CD8-positive, alpha-beta memory T cell (primary cell): ENCODE results near the gene SLC12A6. TPM values are rescaled to one million over a fixed set of nuclear protein-coding genes. Genes with fewer than 3 reads are reported as not detected.

Source experiments
- CTCF ChIA-PET: fragments of 350-600 bp; sonication (Branson Sonifier 250); formaldehyde crosslinking; loops from one replicate; lab custom pipeline; 2021; ENCODE audit warnings: antibody characterized with exemption; lab: Charles Lee
- POLR2A ChIA-PET: fragments of 350-600 bp; sonication (Branson Sonifier 250); formaldehyde crosslinking; loops from one replicate; lab custom pipeline; 2021; ENCODE audit warnings: antibody characterized with exemption; lab: Charles Lee
- DNase-seq, 5 donors: peaks; one replicate each; pipeline versions ENCODE4 v3.0.0 to v3.0.0-alpha.2; 2020 to 2022; ENCODE audit warnings: mixed read lengths in 1 of 5
- H3K27ac ChIP-seq: one replicate; pipeline ENCODE4 v1.7.0; 2013; ENCODE audit warnings: low read depth, mild to moderate bottlenecking, low read length, moderate library complexity
- H3K27me3 ChIP-seq: 2 replicates; pipeline ENCODE4 v1.7.0; 2013; ENCODE audit warnings: low read length, mild to moderate bottlenecking; ENCODE audit not compliant: insufficient read depth, poor library complexity, severe bottlenecking
- H3K36me3 ChIP-seq: 2 replicates; pipeline ENCODE4 v1.7.0; 2013; ENCODE audit warnings: mild to moderate bottlenecking, low read length, moderate library complexity; ENCODE audit not compliant: insufficient read depth
- H3K4me1 ChIP-seq: 2 replicates; pipeline ENCODE4 v1.7.0; 2013; ENCODE audit warnings: mild to moderate bottlenecking, low read length, moderate library complexity; ENCODE audit not compliant: insufficient read depth
- H3K4me3 ChIP-seq: 2 replicates; pipeline ENCODE4 v1.7.0; 2013; ENCODE audit warnings: mild to moderate bottlenecking, low read length
- H3K9me3 ChIP-seq: 2 replicates; pipeline ENCODE4 v1.7.0; 2013; ENCODE audit warnings: mild to moderate bottlenecking, low read length
- H3K27ac Mint-ChIP-seq, 8 donors: one replicate each; pipeline ENCODE4 v1.8.0; 2020 to 2021; ENCODE audit warnings: mixed read lengths in 8 of 8, mild to moderate bottlenecking in 6 of 8, inconsistent platforms in 3 of 8, moderate library complexity in 3 of 8
- H3K27me3 Mint-ChIP-seq, 2 donors: one replicate each; pipeline ENCODE4 v1.8.0; 2020 to 2021; ENCODE audit warnings: mixed read lengths in 2 of 2, mild to moderate bottlenecking in 1 of 2, moderate library complexity in 1 of 2
- H3K36me3 Mint-ChIP-seq, 3 donors: one replicate each; pipeline ENCODE4 v1.8.0; 2020 to 2021; ENCODE audit warnings: mixed read lengths in 3 of 3, inconsistent platforms in 1 of 3, mild to moderate bottlenecking in 1 of 3
- H3K4me1 Mint-ChIP-seq, 3 donors: one replicate each; pipeline ENCODE4 v1.8.0; 2020 to 2021; ENCODE audit warnings: mixed read lengths in 3 of 3, inconsistent platforms in 1 of 3, mild to moderate bottlenecking in 1 of 3
- H3K4me3 Mint-ChIP-seq, 7 donors: one replicate each; pipeline ENCODE4 v1.8.0; 2020 to 2021; ENCODE audit warnings: mixed read lengths in 7 of 7, mild to moderate bottlenecking in 6 of 7, moderate library complexity in 4 of 7, inconsistent platforms in 2 of 7
- H3K9me3 Mint-ChIP-seq, 5 donors: one replicate each; pipeline ENCODE4 v1.8.0; 2020 to 2022; ENCODE audit warnings: mixed read lengths in 5 of 5, mild to moderate bottlenecking in 3 of 5, moderate library complexity in 2 of 5, inconsistent platforms in 1 of 5
- polyA plus RNA-seq: library from polyadenylated mRNA; unstranded; fragments of 300-500 nt; fragmentation: Illumina TruSeq; gene quantifications from one replicate; pipeline ENCODE4 v1.2.3, GENCODE V29; 2021
- total RNA-seq, 2 experiments: library from RNA; stranded (reverse); gene quantifications; one replicate each; pipeline ENCODE4 v1.2.3, GENCODE V29; 2021

Gene SLC12A6
- total and polyA plus RNA-seq, 3 experiments from 2014 or later, result 7.1 to 20.6 (median 19.2) TPM

DNA sequence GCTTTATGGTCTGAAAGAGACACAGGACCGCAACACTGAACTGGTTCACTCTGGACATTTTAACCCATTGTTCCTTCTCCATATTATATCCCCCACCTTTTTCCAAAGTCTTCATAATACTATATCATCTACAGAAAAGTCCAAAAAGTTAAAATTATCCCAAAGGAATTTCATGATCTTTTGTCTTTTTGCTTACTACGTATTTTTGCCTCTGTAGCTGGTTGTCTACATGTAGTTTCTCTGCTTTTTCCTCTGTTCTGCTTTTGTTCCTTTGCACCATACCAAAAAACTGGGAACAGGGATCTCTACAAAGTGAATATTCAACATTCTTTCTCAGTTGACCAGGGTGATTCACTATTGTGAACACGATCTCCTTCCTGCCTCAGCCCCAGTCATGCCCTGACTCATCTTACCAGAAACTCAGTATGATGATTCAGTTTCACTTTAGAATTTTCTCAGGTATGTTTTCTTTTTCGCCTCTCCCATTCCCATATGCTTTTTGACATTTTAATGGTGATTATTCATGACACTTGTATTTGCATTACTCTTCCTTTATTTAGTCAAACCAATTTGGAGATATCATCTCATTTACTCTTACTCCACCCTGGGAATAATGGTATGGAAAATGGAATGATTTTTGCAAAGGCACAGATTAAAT, 98.3 kb downstream of the SLC12A6 start:
- POLR2A ChIA-PET, result no interaction called here
- no peak for DNase-seq

DNA sequence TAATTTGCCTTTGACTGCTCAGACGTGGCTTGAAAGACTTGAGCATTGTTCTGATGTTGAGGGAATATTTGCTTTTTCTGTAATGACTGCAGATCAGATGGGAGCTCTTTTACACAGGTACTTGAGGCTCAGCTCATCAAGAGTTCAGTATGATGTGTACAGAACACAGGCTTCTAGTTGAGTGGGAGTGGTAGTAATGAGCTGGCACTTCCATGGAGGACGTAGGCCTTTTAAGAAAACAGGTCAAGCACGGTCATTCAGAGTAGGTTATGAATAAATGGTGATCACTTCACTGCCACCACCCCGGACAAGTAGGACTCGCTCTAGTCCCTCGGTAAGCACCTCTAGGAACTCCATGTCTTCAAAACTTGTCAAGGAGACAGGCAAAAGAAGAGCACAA, 104.0 kb downstream of the SLC12A6 start:
- H3K36me3 ChIP-seq, result peaks cover 18% of the 10 kb centered on the region
- H3K9me3 ChIP-seq, result no peaks in the 10 kb centered on the region
- Mint-ChIP-seq H3K36me3 (peaks cover 4 to 81% (median 23%) of the 10 kb centered on the region in 3 donors), H3K4me1 (no peaks in the 10 kb centered on the region), H3K4me3 (no peak overlapping the region), H3K27ac (peak overlapping the region in 5 of 8 donors; percentile 13 to 82 (median 44)), H3K9me3 (no peaks in the 10 kb centered on the region), H3K27me3 (no peaks in the 10 kb centered on the region)
- ChIA-PET CTCF (interaction anchor here (1.2 to 2.0 kb wide), 4 partner anchors 8 to 134 kb away, joined by 3 to 19 read pairs (median 5); partner anchors contain the start of genes EMC4, LPCAT4, NOP10 and NUTM1), POLR2A (no interaction called here)
- H3K27me3 ChIP-seq, result no peaks in the 10 kb centered on the region
- H3K4me3 ChIP-seq, result no peak overlapping the region
- DNase-seq, result no peak
- no peak overlapping the region for H3K27ac ChIP-seq
- H3K4me1 ChIP-seq, result no peaks in the 10 kb centered on the region

More for the DNA sequence above, 98.3 kb downstream of the SLC12A6 start:
- Histone ChIP-seq H3K27ac (no peak overlapping the region), H3K4me1 (no peaks in the 10 kb centered on the region), H3K4me3 (no peak overlapping the region), H3K27me3 (no peaks in the 10 kb centered on the region), H3K9me3 (no peaks in the 10 kb centered on the region), H3K36me3 (peaks cover 25% of the 10 kb centered on the region)
- H3K36me3 Mint-ChIP-seq, result peaks cover 4 to 81% (median 25%) of the 10 kb centered on the region in 3 donors
- H3K27ac Mint-ChIP-seq, result peak overlapping the region in 2 of 8 donors; percentile 25 to 67
- H3K4me3 Mint-ChIP-seq, result no peak overlapping the region
- CTCF ChIA-PET, result interaction anchor here (1.8 to 4.4 kb wide), 2 partner anchors 104 to 128 kb away, joined by 4 to 59 read pairs; partner anchors contain the start of genes LPCAT4, NOP10 and NUTM1
- peaks cover 0 to 2% (median 0%) of the 10 kb centered on the region in 3 donors for H3K4me1 Mint-ChIP-seq
- H3K9me3 Mint-ChIP-seq, result no peaks in the 10 kb centered on the region
- no peaks in the 10 kb centered on the region for H3K27me3 Mint-ChIP-seq

DNA sequence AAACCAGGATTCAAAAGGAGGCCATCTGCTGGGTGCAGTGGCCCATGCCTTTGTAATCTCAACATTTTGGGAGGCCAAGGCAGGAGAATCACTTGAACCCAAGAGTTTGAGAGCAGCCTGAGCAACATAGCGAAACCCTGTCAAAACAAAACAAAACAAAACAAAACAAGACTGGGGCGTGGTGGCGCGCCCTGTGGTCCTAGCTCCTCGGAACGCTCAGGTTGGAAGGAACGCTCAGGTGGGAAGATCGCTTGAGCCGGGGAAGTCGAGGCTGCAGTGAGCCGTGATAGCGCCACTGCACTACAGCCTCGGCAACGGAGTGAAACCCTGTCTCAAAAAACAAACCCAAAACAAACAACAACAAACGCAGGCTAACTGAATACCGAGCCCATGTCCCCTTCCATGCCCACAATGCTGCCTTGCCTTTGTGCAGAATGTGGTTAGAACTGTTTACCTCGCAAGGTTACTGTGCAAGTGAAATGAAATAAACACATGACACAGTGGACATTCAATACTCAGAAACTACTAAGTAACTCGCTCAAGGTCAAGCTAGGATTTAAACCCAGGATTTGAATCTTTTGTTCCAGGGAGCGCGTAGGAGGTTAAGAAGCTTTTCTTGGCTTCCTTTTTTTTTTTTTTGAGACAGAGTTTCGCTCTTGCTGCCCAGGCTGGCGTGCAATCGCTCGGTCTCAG, 113.5 kb downstream of the SLC12A6 start:
- CTCF ChIA-PET, result interaction anchor here (1.0 to 3.2 kb wide), 4 partner anchors 13 to 143 kb away, joined by 4 to 25 read pairs (median 4); partner anchors contain the start of genes EMC7, KATNBL1, LPCAT4 and PGBD4
- Mint-ChIP-seq H3K4me1 (peaks cover 25 to 39% (median 29%) of the 10 kb centered on the region in 3 donors), H3K9me3 (peaks cover 0 to 3% (median 0%) of the 10 kb centered on the region in 5 donors), H3K4me3 (peak overlapping the region; percentile 91 to 99 (median 95)), H3K36me3 (peaks cover 0 to 29% (median 6%) of the 10 kb centered on the region in 3 donors), H3K27me3 (peaks cover 4 to 9% of the 10 kb centered on the region in 2 donors), H3K27ac (peak overlapping the region; percentile 81 to 99 (median 98))
- POLR2A ChIA-PET, result interaction anchor here (0.6 to 2.4 kb wide), 3 partner anchors 14 to 765 kb away, joined by 4 to 13 read pairs (median 6); partner anchors contain the start of genes EMC7, KATNBL1 and PGBD4
- Histone ChIP-seq H3K27ac (peak overlapping the region; percentile 90), H3K9me3 (no peaks in the 10 kb centered on the region), H3K4me1 (peaks cover 18% of the 10 kb centered on the region), H3K36me3 (peaks cover 8% of the 10 kb centered on the region), H3K4me3 (peak overlapping the region; percentile 97), H3K27me3 (no peaks in the 10 kb centered on the region)
- no peak for DNase-seq

DNA sequence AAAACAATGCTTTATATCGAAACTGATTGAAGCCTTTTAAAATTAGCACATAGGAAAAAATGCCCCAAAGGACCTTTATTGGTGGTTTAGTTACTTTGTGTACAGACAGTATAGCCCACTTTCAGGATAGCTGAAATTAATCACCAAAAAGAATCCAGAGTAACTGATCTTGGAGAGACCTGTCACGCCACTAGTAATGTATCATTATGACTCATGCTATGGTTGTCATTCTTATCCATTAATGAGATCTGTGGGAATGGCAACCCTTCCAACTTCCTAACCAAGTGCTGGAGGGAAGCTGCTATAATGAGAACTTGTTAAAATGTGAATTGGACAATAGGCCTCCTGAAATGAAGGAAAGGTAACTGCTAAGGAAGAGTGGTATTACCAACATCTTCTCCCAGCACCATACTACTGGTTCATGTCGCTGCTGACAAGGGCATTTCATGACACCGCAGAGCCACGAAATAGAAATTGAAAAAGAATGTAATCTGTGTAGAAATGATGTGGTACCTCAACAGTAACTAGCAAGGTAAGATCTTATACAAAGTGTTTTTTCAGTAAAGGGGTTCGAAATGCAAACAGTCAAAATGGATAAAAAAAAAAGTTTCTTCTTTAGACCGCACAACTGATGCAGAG, 119.9 kb downstream of the SLC12A6 start:
- H3K4me3 Mint-ChIP-seq, result no peak overlapping the region
- no peaks in the 10 kb centered on the region for H3K36me3 Mint-ChIP-seq
- H3K27ac ChIP-seq, result no peak overlapping the region
- ChIA-PET POLR2A (no interaction called here), CTCF (interaction anchor here (0.9 to 1.1 kb wide), 2 partner anchors 8 to 149 kb away, joined by 3 to 4 read pairs; partner anchors contain the start of genes KATNBL1 and LPCAT4)
- no peak overlapping the region for H3K27ac Mint-ChIP-seq
- H3K36me3 ChIP-seq, result no peaks in the 10 kb centered on the region
- no peak for DNase-seq
- no peaks in the 10 kb centered on the region for H3K9me3 ChIP-seq
- H3K27me3 ChIP-seq, result no peaks in the 10 kb centered on the region
- no peaks in the 10 kb centered on the region for H3K4me1 ChIP-seq
- no peaks in the 10 kb centered on the region for H3K4me1 Mint-ChIP-seq
- H3K4me3 ChIP-seq, result no peak overlapping the region
- peaks cover 0 to 4% of the 10 kb centered on the region in 2 donors for H3K27me3 Mint-ChIP-seq
- H3K9me3 Mint-ChIP-seq, result no peaks in the 10 kb centered on the region

DNA sequence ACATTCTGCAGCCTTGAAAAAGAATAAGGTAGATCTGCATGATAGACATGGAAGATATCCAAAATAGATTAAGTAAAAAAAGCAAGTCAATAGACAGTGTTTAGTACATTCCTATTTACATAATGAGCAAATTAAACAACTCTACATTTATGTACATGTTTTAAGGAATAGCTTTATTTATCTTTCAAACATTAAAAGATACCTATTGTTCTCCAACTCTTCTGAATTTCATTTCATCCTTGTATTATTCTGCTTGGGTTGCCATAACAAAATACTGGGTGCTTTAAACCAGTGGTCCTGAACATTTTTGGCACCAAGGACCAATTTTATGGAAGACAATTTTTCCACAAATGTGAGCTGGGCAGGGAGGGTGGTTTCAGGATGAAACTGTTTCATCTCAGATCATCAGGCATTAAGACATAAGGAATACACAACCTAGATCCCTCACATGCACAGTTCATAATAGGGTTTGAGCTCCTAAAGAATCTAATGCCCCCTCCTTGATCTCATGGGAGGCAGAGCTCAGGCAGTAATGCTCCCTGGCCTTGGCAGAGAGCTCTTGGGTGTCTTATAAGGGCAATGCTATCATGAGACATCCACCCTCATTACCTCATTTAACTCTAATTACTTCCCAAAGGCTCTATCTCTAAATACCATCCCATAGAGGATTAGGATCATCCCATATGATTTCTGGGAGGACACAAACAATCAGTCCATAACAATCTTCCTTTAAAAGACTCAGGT, 120.9 kb downstream of the SLC12A6 start:
- Mint-ChIP-seq H3K36me3 (no peaks in the 10 kb centered on the region), H3K4me3 (no peak overlapping the region), H3K9me3 (no peaks in the 10 kb centered on the region), H3K4me1 (no peaks in the 10 kb centered on the region), H3K27me3 (peaks cover 0 to 4% of the 10 kb centered on the region in 2 donors), H3K27ac (no peak overlapping the region)
- CTCF ChIA-PET, result interaction anchor here (0.9 kb wide), 1 partner anchor 150 kb away, joined by 3 read pairs; the partner anchor contains the start of gene LPCAT4
- Histone ChIP-seq H3K27ac (no peak overlapping the region), H3K4me1 (no peaks in the 10 kb centered on the region), H3K27me3 (no peaks in the 10 kb centered on the region), H3K36me3 (no peaks in the 10 kb centered on the region), H3K4me3 (no peak overlapping the region), H3K9me3 (no peaks in the 10 kb centered on the region)
- DNase-seq, result no peak
- POLR2A ChIA-PET, result no interaction called here

DNA sequence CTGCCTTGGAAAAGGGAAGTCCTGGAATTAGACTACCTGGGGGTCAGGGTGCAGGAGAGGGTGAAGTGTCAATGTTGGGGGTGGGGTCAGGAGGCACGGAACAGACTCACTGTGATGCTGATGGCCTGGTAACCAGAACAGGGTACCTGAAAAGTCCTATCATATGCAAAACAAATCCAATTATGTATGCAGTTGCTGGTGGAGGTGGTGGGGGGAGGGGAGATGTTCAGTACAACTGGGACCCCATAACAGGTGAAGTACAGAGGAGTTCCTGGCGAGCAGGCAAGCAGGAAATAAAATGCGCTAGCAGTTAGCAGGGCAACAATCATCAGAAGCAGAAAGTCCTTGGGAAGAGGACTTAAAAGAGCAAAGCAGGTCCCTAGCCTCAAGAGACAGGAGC, 123.4 kb downstream of the SLC12A6 start:
- Mint-ChIP-seq H3K9me3 (no peaks in the 10 kb centered on the region), H3K4me1 (peaks cover 5 to 8% (median 7%) of the 10 kb centered on the region in 3 donors), H3K36me3 (peaks cover 0 to 3% (median 0%) of the 10 kb centered on the region in 3 donors), H3K27me3 (peaks cover 0 to 4% of the 10 kb centered on the region in 2 donors), H3K27ac (no peak overlapping the region), H3K4me3 (no peak overlapping the region)
- peaks cover 3% of the 10 kb centered on the region for H3K4me1 ChIP-seq
- no peaks in the 10 kb centered on the region for H3K36me3 ChIP-seq
- no peaks in the 10 kb centered on the region for H3K9me3 ChIP-seq
- no peak for DNase-seq
- H3K27ac ChIP-seq, result no peak overlapping the region
- H3K27me3 ChIP-seq, result no peaks in the 10 kb centered on the region
- ChIA-PET CTCF (no interaction called here), POLR2A (no interaction called here)
- H3K4me3 ChIP-seq, result no peak overlapping the region

DNA sequence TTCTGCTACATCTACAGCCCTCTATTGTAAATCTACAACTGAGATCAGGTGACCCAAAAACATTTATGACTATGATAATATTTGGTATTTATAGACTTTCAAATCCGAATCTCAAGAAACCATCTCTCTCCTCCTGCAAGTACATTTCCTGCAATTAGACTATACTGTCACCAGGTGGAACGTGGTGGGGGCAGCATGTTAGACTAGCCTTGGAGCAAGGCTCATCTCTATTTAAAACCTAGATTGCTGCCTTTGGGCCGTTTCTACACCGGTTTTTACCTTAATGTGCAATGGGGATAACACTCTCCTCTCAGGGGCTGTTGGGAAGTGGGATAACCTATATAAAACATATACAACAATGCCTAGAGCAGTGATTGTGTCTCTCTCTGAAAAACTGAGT, 123.9 kb downstream of the SLC12A6 start:
- Mint-ChIP-seq H3K27ac (no peak overlapping the region), H3K4me3 (no peak overlapping the region), H3K36me3 (peaks cover 0 to 3% (median 0%) of the 10 kb centered on the region in 3 donors), H3K27me3 (peaks cover 0 to 4% of the 10 kb centered on the region in 2 donors), H3K4me1 (peaks cover 9 to 13% (median 11%) of the 10 kb centered on the region in 3 donors), H3K9me3 (no peaks in the 10 kb centered on the region)
- CTCF ChIA-PET, result no interaction called here
- no peaks in the 10 kb centered on the region for H3K36me3 ChIP-seq
- peaks cover 8% of the 10 kb centered on the region for H3K4me1 ChIP-seq
- no peak overlapping the region for H3K4me3 ChIP-seq
- no peaks in the 10 kb centered on the region for H3K9me3 ChIP-seq
- H3K27me3 ChIP-seq, result no peaks in the 10 kb centered on the region
- POLR2A ChIA-PET, result no interaction called here
- no peak for DNase-seq
- H3K27ac ChIP-seq, result no peak overlapping the region
